ELF-1 (cell line): ENCODE data around the gene BTNL2.

ENCODE experiments used
- DNase-seq: peaks from one replicate; pipeline ENCODE4 v3.0.0-alpha.2; 2016; ENCODE audit warnings: low read depth, low spot score

The BTNL2 gene

DNA sequence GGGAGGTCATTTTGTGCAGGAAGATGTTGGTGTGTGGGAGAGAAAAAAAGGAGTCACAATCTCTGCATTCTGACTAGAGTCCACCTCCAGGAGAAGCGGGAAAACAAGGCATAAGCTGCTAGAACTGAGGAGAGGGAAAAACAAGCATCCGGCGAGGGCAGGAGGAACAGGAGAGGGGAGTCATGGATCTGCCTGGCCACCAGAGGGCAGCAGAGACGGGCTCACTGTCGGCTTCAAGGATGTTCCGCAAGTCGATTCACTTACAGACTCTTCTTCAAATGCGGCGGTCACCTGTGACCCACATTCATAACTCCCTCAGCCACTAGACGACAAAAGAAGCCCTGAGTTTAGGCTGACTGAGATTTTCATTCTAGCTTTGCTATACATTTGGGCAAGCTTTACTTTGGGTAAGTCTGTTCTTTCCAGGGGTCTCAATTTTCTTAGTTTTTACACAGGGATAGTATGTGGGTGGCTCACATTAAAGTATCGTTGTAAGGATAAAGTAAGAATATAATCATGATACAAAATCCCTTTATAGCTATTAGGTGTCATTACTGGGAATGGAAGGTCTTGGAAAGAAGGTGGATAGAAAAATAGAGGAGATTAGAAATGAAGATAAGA, 6.6 kb upstream of the BTNL2 start:
- DNase-seq, result peak; percentile 90

DNA sequence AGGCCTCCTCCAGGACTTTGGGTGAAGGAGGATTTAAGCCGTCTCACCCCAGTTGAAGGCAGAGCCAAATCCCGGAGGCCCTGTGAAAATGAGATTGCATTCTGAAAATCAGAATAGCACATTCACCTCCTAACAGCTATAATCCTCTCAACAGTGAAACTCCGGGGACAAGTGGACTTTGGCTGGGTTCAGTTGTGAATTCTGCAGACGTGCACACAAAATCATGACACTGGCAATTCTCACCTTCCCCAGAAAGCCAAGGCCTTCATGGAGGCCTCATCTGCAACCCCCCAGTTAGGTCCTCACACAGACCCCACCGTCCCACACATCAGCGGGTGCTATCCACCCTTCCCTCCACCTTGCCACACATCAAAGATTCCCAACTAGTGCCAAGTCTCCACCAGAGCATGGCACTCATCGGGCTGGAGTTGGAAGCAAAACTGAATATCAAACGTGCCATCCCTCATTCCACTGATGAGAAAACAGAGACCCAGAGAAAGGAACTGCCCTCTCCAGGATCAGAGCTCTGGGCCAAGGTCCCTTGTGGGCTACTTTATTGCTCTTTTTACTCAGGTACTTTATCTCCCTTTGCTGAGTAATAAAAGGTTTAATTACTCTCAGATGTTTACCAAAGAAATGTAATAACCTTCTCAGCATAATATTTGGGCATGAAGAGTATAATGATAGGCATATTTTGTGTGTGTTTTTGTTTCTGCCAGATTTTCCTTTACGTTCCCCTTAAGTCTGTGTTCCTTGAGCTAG, 4.8 kb upstream of the BTNL2 start:
- no peak for DNase-seq

DNA sequence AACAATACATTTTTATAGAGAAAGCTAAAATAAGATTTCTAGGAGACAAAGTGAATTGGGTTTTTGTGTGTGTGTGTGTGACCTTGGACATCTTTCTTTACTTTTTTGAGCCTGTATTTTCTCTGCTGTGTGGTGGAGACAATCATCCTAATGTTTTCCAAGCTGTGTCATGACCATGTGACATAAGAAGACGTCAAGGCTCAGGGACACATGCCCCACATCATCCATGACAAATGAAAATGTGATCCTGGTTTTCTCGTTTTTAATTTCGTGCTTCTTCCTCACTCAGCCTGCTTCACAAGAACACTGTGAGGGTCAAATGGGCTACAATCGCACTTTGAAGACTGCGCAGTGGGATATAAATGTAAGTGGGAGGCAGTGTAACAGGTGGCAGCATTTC, 3.9 kb upstream of the BTNL2 start:
- no peak for DNase-seq

DNA sequence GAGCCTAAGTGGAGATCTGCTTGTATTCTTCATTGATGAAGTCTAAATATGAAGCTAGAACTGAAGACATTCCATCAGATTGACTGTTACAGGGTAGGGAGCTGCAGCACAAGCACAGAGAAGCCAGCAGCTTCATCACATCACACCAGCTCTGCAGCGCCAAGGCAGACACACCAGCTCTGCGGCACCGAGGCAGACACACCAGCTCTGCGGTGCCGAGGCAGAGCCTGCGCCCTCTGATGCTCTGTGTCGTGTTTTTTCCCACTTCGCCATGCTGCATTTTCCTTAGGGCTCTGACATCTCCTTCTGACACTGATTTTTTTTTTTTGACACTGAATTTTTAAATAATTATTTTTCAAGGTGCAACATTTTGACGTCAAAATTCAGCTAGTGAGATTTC, 784 bp downstream of the BTNL2 start:
- no peak for DNase-seq

DNA sequence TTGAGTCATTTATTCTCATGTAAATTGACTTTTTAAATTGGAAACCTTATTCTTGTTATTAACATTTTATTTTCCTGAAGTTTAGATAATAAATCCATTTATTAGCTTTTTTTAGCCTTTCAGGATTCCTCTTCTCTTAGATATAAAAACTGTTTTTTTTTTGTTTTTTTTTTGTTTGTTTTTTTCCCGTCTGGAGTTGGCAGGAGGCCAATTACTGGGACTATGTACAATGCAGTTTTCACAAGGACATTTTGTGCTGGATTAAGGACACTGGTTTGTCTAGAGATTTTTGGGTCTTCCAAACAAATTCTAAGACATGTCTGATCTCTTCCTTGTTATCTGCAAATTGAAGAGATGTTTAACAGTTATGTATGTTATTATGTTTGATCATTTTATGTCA, 1.3 kb downstream of the BTNL2 start:
- no peak for DNase-seq

DNA sequence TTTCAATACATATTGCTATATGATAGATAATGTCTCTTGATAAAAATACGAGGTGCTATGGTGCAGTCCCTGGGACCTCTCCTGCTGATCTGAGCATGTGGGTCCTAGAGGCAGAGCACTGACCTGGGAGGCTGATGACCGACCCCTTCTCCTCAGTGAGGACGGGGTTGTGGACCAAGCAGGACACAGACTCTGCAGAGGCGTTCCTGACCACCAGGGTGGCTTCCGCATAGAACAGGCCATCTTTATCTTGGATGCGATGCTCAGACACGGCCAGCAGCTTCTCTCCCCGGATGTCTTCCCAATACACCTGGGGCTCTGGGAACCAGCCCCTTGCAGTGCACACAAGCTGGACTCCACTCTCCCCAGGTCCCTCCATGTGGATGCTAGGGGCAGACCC, 4.2 kb downstream of the BTNL2 start:
- no peak for DNase-seq

DNA sequence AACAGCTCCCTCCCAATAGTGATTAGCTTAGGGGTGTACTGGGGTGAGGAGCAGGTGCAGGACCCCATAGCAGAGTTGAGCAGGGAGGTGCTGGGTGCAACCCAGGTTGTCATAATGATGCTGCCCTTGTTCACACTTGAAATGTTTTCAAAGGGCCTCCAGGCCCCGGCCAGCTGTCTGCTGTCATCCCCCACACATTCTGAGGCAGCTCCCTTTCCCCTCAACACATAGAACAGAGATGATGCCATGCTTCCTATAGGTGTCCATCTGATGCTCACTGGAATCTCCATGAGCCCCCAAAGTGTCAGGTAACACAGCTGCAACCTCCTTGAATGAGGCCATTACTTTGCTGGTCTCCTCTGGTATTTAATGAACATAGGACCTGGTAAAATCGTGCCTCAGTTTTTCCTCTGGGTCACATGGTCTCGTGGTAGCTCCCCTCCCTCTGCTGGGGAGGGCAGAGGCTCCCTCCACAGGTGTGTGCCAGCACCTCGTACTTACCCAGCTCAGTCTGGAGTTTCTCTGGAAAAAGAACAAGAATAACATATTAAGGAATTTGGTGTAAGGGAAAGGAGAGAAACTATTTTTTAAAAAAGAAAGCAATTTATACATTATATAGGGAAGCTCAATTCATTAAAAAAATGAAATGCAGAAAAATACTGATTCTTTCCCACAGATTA, 5.6 kb downstream of the BTNL2 start:
- DNase-seq, result no peak

DNA sequence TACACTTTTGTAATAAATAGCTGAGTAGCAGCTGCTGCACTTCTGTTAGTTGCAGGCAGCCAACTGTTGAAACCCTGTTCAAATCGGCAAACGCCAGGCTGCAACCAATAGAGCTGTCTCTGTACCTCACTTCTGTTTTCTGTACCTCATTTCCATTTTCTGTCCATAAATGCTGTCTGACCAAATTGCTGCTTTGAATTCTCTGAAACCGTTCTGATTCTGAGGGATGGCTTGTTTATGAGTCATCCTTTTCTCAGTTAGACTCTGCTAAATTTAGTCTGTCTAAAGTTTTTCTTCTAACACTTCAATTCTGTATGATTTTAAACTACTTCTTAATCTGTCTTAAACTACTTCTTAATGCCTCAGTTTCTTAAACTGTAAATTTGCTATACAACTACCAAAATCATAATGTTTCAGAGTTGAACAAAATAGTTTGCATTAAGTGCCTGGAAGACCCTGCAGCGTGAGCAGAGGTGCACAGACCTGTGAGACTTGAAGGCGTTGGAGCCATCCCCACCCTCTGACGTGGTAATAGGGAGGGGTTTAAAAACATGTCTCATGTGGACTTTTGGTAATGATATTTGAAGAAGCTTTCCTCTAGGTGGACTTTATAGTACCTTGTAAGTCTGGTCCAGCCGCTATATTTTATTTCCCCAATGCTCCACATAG, 9.6 kb downstream of the BTNL2 start:
- DNase-seq, result no peak

DNA sequence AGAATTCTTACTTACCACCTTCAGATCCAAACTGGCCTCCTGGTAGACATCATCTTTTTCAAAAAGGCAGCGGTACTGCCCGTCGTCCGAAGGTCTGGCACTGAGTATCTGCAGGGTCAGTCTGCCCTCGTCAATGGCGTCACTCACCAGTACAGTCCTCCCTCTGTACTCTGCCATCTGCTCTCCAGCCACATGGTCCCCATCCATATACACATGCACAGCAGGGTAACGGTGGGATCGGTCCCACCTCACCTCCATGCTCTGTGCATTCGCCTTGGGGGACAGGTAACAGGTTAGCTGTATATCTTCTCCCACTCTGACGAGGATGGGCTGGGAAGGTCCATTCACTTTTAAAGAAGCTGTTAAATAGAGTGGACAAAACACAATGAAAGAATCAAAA, 11.0 kb downstream of the BTNL2 start:
- DNase-seq, result no peak

DNA sequence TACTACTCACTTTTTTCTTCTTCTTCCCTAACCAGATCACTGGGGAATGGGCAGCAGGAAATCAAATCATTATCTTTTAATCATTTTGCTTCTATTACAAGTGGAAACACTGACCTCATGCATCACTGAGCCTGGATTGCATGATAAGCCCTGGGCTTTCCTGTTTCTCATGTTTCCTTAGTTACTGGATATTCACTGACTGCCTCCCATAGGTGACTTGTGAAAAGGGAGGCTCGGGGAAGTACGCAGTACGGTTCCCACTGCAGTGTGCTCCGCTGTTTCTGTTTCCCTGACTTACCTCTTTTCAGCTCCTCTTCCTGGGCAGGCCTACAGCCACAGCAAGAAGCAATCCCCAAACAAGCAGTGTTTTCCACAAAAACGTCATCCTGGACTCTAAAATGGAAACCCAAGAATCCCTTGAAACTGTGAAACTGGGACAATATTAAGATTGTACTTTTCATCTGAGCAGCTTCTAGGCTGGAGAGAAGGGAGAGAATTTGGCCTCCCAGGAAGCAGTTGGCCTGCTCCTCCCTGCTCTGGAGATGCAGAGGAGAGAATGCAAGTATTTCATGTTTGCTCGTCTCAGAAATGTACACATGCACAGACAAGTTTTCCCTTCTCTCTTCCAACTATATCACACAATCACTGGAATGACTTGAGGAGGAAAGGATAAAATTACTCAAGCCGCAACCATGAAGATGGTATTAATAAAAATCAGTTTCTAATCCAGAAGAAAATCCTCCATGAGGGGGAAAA, 13.1 kb downstream of the BTNL2 start:
- DNase-seq, result no peak

DNA sequence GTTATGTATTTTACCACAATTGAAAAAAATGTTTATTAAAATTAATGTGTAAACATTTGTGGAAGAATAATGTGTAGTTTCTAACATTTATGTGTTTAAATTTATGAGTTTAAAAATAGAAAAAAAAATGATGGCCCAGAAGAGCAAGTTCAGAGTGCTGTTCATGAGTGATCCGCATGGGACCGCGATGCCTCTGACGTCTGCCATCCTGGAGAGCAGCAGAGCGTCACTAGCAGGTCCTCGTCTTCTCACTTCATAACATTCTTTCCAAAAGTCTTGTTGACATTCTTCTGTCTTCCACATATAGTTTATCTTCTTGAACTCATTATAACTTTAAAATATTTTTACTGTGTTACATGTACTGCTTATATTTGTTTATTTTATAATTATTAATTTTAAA, 15.5 kb downstream of the BTNL2 start:
- no peak for DNase-seq

DNA sequence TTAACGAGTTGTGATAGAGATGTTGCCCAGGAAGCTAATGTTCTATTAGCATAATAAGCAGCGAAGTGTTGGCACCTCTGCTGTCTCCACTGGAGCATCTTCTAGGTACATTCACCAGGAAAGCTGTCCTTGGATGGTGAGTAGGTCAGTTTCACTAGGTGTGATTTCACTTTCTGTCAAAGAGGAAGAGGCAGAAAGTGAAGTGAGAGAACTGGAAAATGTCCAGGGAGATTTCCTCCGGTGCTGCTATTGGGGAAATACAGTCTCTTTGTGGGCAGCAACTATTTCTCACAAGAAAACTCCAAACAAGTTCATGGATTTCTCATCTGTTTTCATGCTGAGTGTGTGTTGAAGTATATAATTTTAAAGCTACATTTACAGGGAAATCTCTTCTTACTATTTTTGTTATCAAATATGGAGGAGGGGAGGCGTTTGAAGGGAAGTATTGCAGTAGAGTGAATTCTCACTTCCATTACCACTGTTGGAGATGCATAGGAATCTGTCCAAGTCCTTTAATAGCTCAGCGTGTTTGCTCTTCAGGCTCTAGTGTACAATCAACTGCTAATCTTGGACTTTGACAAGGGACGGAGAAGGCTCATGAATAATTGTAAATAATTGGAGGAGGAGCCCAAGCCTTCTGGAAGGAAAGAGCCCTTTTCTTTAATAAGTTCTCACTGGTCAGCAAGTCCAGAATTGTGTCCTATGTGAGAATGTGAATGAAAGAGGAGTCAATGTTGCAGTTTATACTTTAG, 19.2 kb downstream of the BTNL2 start:
- no peak for DNase-seq

DNA sequence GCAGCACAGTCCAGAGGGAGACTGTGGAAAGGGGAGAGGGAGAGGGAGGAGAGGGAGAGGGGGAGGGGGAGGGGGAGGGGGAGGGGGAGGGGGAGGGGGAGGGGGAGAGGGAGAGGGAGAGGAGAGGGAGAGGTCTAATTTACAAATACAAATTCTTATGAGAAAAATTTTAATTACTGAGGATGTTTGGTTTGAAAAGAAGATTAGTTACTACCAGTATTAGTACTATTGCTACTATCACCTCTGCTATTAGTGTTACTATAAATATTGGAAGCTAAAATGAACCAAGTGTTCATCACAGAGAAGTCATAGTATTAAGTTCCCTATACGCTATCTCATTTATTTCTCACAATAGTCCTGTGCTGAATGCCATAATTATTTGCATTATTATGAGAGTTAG, 20.9 kb downstream of the BTNL2 start:
- no peak for DNase-seq

DNA sequence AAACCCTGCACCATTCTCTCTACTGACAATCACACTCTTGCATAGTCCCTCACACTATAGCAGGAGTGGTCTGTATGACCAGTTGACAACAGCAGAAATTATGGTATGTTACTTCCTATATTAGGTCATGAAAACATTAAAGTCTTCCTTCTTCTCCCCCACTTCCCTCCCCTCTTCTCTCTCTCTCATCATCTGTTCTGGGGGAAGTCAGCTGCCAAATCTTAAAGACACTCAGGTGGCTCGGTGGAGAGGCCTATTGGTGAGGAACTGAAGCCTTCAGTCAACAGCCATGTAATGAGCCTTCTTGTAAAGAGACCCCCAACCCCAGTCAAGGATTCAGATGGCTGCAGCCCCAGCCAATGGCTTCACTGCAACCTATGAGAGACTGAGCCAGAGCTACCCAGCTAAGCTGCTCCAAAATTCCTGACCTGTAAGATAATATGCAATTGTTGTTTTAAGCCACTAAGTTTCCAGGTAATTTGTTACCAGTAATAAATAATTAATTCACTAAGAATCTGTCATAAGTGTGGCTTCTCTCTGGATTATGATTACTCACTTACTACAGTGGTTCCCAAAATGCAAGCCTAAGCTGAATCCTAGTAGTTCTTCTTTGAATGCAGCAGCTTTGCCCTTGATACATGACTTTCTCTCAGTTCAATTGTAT, 24.1 kb downstream of the BTNL2 start:
- DNase-seq, result no peak

DNA sequence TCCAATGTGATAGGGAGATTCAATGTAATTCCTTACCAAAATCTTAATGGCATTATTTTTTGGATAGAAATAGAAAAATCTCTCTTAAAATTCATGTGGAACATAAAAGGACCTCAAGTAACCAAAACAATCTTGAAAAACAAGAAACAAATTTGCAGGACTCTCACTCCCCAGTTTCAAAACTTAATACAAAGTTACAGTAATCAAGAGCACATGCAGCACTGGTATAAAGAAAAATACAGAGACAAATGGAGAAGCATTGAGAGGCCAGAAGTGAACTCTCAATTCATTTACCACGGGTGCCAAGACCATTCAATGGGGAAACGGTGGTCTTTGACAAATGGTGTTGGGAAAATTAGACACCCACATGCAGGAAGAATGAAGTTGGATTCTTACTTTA, 27.4 kb downstream of the BTNL2 start:
- DNase-seq, result no peak

DNA sequence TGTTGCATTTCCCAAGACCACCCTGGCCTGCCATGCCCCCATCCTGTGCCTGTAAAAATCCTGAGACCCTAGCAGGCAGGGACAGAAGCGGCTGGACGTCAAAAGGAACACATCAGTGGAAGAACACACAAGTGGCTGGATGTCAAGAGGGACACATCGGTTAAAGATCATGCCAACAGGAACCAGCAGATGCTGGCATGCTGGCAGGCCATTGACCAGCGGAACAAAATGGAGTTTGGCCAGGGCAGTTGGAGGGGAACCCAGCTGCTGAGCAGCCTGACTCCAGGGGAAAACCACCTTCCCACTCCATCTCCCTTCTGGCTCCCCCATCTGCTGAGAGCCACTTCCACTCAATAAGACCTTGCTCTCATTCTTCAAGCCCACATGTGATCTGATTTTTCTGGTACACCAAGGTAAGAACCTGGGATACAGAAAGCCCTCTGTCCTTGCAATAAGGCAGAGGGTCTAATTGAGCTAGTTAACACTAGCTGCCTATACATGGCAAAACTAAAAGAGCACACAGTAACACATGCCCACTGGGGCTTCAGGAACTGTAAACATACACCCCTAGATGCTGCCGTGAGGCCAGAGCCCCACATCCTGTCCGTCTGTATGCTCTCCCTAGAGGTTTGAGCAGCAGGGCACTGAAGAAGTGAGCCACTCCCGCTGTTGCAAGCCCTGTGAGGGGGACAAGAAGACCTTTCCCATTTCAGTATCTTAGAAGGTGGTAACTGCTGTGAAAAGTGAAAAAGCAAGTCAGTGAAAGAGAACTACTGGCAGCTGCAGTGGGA, 31.0 kb downstream of the BTNL2 start:
- no peak for DNase-seq

DNA sequence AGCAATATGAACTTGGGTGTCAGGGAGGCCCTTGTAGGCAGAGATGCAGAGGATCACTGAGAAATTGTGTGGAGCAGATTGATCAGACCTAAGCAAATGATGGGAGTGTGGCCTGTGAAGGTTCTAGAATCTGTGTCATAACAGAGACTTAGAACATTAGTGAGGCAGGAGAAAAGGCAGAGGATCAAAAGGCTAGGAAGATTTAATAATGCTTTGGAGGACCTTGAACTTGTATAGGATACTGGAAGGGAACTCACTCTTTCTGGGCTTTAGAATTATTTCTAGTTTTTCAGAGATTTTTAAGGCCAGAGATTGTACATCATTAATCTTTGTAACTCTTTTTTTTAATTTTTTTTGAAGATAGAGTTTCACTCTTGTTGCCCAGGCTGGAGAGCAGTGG, 35.2 kb downstream of the BTNL2 start, which contains the start of gene TSBP1:
TSBP1 (minus strand) TSS at position 101 of the 400 bp plus-strand sequence. CDS start 197 bp downstream, outside the sequence.
- no peak for DNase-seq

DNA sequence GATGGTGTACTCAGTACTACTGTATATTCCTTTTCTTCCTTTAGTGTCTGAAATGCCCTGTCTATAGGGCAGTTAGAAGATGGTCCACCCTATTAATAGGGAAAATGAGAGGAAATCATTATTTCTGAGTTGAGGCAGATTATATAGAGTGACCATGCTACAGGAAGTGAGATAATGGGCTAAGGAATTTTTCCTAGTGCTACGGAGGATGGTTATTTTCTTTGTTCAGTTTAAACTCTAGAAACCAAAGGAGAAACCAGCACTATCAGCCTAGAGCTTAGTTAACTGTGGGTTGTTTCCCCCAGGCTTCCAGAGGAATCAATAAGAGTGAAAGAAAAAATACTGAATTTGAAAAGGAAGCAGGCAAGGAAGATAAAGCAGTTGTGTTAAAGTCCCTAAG, 35.8 kb downstream of the BTNL2 start:
- no peak for DNase-seq

DNA sequence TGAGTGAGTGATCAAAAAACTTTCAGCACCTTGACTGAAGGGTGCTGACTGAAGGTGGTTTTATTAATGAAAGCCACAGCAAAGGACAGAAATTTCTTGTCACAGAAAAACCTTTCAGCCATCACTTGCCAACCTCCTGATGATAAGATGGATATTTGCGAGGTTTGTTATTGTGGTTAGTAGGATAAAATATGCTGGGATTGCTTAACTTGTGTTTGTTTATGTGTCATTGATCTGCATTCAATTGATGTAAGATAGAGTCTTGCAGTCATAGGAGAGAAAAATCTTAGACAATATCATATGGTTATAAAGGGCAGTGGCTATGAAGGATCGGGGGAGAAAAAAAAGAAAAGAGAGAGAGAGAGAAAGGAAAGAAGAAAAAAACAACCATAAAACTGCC, 36.5 kb downstream of the BTNL2 start:
- DNase-seq, result no peak

DNA sequence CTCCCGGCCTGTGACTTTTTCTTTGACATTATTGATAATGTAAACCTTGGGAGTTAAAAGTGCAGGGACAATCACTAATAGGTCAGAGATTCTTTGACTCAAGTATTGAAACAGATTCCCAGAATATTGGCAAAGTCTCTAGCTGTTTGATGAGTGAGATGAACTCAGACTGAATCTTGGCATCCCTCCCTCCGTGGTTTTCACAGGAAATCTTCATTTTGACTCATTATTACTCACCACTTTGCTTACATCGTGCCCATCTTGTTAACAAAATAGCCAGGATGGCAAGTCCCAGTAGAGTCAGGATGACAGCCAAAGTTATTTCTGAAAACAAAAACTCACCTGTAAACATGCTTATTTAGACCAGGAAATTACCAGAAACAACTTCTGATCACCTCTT, 37.3 kb downstream of the BTNL2 start:
- DNase-seq, result no peak
